ENCODE data around the gene DYTN. TPM values are rescaled to one million over a fixed set of nuclear protein-coding genes. Genes with fewer than 3 reads are reported as not detected.

The DYTN gene
- polyA plus RNA-seq, 4 donors: 0.16 TPM; not detected in 3

- DNase-seq (ENCODE audit: low read depth in 4 of 4, low spot score in 2 of 4): no peak
These were observed 99.2 kb downstream of the DYTN start for GRCh38 chr2:206619011-206619410.

- DNase-seq (ENCODE audit: low read depth in 4 of 4, low spot score in 2 of 4): no peak
These were observed 102.0 kb downstream of the DYTN start for GRCh38 chr2:206616151-206616550.

DNA sequence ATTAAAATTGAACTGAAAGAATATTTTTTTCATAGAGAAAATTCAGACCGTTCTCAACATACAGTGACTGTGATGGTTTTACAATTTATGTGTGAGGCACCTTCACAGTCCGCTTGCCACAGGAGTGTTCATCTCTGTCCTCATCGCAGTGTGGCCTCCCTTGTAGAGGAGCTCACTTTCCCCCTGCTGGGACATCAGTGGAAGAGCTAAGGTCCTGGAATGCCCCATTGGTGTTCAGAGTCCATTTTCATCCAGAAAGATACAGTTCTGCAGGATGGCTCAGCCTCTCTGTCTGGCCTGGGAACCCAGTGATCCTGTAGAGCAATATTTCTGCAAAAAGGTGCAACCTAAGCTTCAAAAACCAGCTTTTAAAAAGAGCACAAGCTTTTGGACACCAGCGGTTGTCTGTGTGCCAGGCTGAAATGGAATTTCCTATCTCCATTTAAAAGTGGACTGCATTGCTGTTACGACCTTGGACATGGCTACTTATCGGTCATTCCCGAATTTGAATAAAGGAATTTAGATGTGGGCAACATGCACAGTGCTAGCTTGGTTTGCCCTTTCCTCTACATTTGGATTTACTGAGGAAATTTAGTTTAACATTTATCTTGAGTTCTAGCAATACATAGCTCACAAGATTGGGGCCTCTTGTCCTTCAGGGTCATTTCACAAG is 102.6 kb downstream of the DYTN start:
- no peak for DNase-seq (ENCODE audit: low read depth in 4 of 4, low spot score in 2 of 4)

DNA sequence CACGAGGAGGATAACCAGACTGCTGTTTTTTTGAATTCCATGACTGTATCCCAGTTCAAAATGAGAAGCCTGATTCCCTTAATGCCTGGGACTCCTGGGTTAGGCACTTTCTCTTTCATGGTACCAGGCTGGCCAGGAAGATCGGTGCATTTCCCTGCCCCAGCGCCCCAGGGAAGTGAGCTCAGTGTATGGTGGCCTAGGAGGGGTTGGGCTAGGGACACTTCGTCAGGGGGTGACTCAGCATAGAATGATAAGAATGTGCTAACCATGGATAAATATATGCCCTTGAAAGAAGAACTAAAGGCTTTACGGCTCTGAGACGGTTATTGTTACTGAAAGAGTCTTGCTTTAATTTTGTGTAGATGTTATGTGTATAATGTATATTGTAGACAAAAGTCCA is 103.4 kb downstream of the DYTN start:
- DNase-seq (ENCODE audit: low read depth in 4 of 4, low spot score in 2 of 4): no peak

- DNase-seq (ENCODE audit: low read depth in 4 of 4, low spot score in 2 of 4): no peak
These were observed 106.5 kb downstream of the DYTN start for GRCh38 chr2:206611736-206612135.

DNA sequence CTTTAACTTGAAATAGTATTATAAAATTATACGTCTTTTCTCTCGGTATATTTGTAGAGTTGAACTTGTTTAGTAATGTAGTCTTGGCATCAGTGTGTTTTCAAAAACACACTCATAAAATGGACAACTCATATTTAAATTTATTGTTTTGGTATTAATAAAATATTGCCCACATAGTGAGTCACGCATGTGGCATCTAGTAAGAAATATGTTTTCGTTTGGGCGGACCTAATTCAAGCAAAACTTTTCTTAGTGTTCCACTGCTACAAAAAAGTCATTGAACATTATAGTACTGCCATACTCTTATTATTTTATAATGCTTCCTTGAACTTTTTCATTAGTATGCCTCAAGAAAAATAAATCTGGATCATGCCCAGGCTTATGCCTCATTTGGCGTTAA is 107.0 kb downstream of the DYTN start:
- DNase-seq (ENCODE audit: low read depth in 4 of 4, low spot score in 2 of 4): no peak

DNA sequence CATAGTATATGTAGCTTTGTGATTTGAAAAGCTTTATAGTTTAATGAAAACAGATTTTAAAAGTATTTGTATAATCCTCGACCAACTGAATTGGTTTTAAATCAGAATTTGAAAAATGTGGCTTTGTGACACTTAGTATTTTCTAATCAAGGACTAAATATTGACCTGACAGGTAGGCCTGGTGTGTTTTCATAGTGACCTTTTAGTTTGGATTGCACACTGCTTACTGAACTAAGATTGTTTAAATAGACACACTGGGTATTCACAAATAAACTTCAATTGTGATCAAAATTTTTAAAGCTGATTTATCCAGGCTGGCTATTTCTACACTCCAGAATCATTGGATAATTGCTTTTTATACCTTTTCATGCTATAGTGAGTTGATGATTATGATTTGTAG is 107.7 kb downstream of the DYTN start:
- no peak for DNase-seq (ENCODE audit: low read depth in 4 of 4, low spot score in 2 of 4)

GRCh38 chr2:206603243-206603642 is 115.0 kb downstream of the DYTN start:
- no peak for DNase-seq (ENCODE audit: low read depth in 4 of 4, low spot score in 2 of 4)

Other genes with a start within 250 kb of the DYTN start
- gene FAM237A, start 75.9 kb downstream of the DYTN start, polyA plus RNA-seq (ENCODE audit: insufficient read length in 4 of 4): not detected
- 10 to 100 TPM; 11.0 to 17.1 (median 13.6) TPM for gene MDH1B, start 46.9 kb upstream of the DYTN start, polyA plus RNA-seq (ENCODE audit: insufficient read length in 4 of 4)
- 10 to 100 TPM; 34.8 to 44.0 (median 39.0) TPM for gene FASTKD2, start 47.2 kb upstream of the DYTN start, polyA plus RNA-seq (ENCODE audit: insufficient read length in 4 of 4)
- 1 to 10 TPM in 3 of 4 donors, under 1 TPM in 1; 0.62 to 2.0 (median 1.4) TPM for gene CPO, start 221.1 kb upstream of the DYTN start, polyA plus RNA-seq (ENCODE audit: insufficient read length in 4 of 4)

All from left renal cortex interstitium (tissue), 4 donors.